ENCODE results near the gene FNDC3B.

Gene FNDC3B

DNA sequence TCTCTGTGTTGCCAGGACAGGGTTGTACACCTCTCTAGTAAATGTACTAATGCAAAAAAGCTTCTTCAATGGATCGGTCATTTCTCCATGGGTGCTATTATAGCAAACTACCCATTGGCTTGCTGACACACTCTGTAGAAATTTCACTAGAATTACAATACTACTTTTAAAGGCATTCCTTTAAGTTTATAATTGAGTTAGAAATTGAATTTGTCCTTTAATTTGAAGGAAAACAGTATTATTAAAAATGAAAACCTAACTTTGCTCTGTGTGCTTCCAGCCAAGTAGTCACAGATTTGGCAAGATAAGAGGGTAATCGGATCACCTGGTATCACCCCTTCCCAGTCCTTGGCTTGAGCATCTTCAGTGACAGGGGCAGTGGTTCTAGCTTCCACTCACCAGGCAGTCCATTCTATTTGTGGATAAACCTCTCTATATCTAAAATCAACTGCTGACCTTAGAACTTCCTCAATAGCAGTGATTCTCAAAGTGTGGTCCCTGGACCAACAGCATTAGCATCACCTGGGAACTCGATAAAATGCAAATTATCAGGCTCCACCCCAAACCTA lies 315.6 kb downstream of the FNDC3B start:
- Histone ChIP-seq H3F3A (ENCODE audit: insufficient read depth, low read length) (no peaks in the 10 kb centered on the region; the same call in 1 of the 2 replicates), H3K4me1 (ENCODE audit: low read length) (no peaks in the 10 kb centered on the region), H4K20me1 (ENCODE audit: insufficient read depth, low read length) (no peaks in the 10 kb centered on the region), H3K4me3 (ENCODE audit: low read length) (no peak overlapping the region), H3K36me3 (replicated peaks; ENCODE audit: insufficient read depth, low read length) (0 out of 2 replicates have a peak, but pooled peaks cover 21% of the 10 kb centered on the region), H3K9ac (ENCODE audit: low read length) (no peak overlapping the region), H3K27ac (ENCODE audit: low read length) (no peak overlapping the region), H3K4me2 (ENCODE audit: low read depth, low read length) (no peak overlapping the region), H3K9me3 (replicated peaks; ENCODE audit: insufficient read depth, low read length) (no peaks in the 10 kb centered on the region), H3K27me3 (replicated peaks; ENCODE audit: insufficient read depth, low read length) (no peaks in the 10 kb centered on the region), H2AFZ (ENCODE audit: low read length) (no peak overlapping the region), H3K9me2 (replicated peaks; ENCODE audit: insufficient read depth, low read length) (no peaks in the 10 kb centered on the region), H3K79me2 (ENCODE audit: low read length) (0 out of 2 replicates have a peak, but pooled peaks cover 3% of the 10 kb centered on the region)
- DNase-seq = no peak
- TF ChIP-seq, protein P1, sequence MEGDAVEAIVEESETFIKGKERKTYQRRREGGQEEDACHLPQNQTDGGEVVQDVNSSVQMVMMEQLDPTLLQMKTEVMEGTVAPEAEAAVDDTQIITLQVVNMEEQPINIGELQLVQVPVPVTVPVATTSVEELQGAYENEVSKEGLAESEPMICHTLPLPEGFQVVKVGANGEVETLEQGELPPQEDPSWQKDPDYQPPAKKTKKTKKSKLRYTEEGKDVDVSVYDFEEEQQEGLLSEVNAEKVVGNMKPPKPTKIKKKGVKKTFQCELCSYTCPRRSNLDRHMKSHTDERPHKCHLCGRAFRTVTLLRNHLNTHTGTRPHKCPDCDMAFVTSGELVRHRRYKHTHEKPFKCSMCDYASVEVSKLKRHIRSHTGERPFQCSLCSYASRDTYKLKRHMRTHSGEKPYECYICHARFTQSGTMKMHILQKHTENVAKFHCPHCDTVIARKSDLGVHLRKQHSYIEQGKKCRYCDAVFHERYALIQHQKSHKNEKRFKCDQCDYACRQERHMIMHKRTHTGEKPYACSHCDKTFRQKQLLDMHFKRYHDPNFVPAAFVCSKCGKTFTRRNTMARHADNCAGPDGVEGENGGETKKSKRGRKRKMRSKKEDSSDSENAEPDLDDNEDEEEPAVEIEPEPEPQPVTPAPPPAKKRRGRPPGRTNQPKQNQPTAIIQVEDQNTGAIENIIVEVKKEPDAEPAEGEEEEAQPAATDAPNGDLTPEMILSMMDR (IDR thresholded peaks at IDR 0.05; ENCODE audit: low read length) = no peak
- TF ChIP-seq EZH2phosphoT487 (IDR thresholded peaks at IDR 0.05; ENCODE audit: low read length) = no peak
- TF ChIP-seq EZH2 (optimal IDR thresholded peaks at IDR 0.05; ENCODE audit: low read depth, low read length) = no peak

DNA sequence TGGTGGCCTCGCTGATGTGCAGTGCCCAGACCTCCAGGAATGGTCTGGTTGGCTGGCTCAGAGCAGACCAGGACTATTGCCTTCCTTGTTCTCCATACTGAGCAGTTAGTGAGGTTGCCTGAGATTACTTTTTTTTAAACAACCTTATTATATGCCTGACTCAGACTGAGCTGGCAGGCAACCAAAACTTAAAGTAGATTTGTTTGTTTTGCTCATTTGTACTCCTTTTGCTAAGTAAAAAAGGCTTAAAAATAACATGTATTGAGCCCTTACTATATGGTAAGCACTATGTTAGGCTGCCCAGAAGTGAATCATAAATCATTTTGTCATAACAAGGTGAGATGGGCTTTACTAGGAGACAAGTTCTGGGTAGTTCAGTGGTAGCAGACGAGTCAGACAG lies 316.5 kb downstream of the FNDC3B start:
- Histone ChIP-seq H3K27ac (ENCODE audit: low read length) (no peak overlapping the region), H3K79me2 (ENCODE audit: low read length) (0 out of 2 replicates have a peak, but pooled peaks cover 3% of the 10 kb centered on the region), H4K20me1 (ENCODE audit: insufficient read depth, low read length) (no peaks in the 10 kb centered on the region), H3K4me1 (ENCODE audit: low read length) (no peaks in the 10 kb centered on the region), H2AFZ (ENCODE audit: low read length) (no peak overlapping the region), H3K4me3 (ENCODE audit: low read length) (no peak overlapping the region), H3F3A (ENCODE audit: insufficient read depth, low read length) (no peaks in the 10 kb centered on the region; the same call in 1 of the 2 replicates), H3K9me2 (replicated peaks; ENCODE audit: insufficient read depth, low read length) (no peaks in the 10 kb centered on the region), H3K9me3 (replicated peaks; ENCODE audit: insufficient read depth, low read length) (no peaks in the 10 kb centered on the region), H3K4me2 (ENCODE audit: low read depth, low read length) (no peak overlapping the region), H3K9ac (ENCODE audit: low read length) (no peak overlapping the region), H3K36me3 (replicated peaks; ENCODE audit: insufficient read depth, low read length) (0 out of 2 replicates have a peak, but pooled peaks cover 25% of the 10 kb centered on the region), H3K27me3 (replicated peaks; ENCODE audit: insufficient read depth, low read length) (no peaks in the 10 kb centered on the region)
- TF ChIP-seq, protein P1 (IDR thresholded peaks at IDR 0.05; ENCODE audit: low read length) = no peak
- TF ChIP-seq EZH2 (optimal IDR thresholded peaks at IDR 0.05; ENCODE audit: low read depth, low read length) (no peak), EZH2phosphoT487 (IDR thresholded peaks at IDR 0.05; ENCODE audit: low read length) (no peak)
- DNase-seq = no peak

DNA sequence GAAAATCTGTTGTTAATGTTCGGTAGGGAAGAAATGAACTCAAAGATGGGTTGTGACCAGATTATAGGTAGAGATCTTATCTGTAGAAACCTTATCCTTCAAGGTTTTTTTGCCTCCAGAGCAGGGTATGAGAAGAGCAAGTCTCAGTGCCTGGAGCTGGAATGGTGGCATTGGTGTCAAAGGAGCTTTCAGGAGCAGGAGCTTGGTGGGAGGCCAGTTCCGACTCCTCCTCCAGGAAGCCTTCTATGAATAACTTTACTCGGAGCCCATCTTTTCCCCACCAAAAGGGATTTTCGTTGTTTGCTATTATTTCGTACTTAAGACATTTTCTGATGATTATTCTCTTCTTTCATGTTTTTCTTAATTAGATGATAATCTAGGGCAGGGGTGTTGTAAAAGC lies 317.0 kb downstream of the FNDC3B start:
- Histone ChIP-seq H3K4me2 (ENCODE audit: low read depth, low read length) (no peak overlapping the region), H3F3A (ENCODE audit: insufficient read depth, low read length) (no peaks in the 10 kb centered on the region; the same call in 1 of the 2 replicates), H3K27me3 (replicated peaks; ENCODE audit: insufficient read depth, low read length) (no peaks in the 10 kb centered on the region), H3K4me3 (ENCODE audit: low read length) (no peak overlapping the region), H3K9me3 (replicated peaks; ENCODE audit: insufficient read depth, low read length) (no peaks in the 10 kb centered on the region), H3K9ac (ENCODE audit: low read length) (no peak overlapping the region), H3K79me2 (ENCODE audit: low read length) (0 out of 2 replicates have a peak, but pooled peaks cover 3% of the 10 kb centered on the region), H3K27ac (ENCODE audit: low read length) (no peak overlapping the region), H3K36me3 (replicated peaks; ENCODE audit: insufficient read depth, low read length) (0 out of 2 replicates have a peak, but pooled peaks cover 25% of the 10 kb centered on the region), H2AFZ (ENCODE audit: low read length) (no peak overlapping the region), H3K9me2 (replicated peaks; ENCODE audit: insufficient read depth, low read length) (no peaks in the 10 kb centered on the region), H4K20me1 (ENCODE audit: insufficient read depth, low read length) (no peaks in the 10 kb centered on the region), H3K4me1 (ENCODE audit: low read length) (no peaks in the 10 kb centered on the region)
- no peak for TF ChIP-seq EZH2phosphoT487 (IDR thresholded peaks at IDR 0.05; ENCODE audit: low read length)
- DNase-seq = no peak
